HEK293T (cell line): ENCODE results near the gene GMDS.

Source experiments
- CTCF ChIA-PET: fragments of 350-600 bp; formaldehyde crosslinking; extraction: SDS; loops from one replicate; lab custom pipeline; 2021; ENCODE audit warnings: antibody characterized with exemption, inconsistent platforms; lab: Yijun Ruan, JAX
- POLR2A ChIA-PET: fragments of 350-600 bp; formaldehyde crosslinking; extraction: SDS; loops from one replicate; lab custom pipeline; 2020; ENCODE audit warnings: antibody characterized with exemption, inconsistent platforms; lab: Yijun Ruan, JAX
- DNase-seq: peaks from one replicate; pipeline ENCODE4 v3.0.0; 2012; ENCODE audit warnings: mixed read lengths; ENCODE audit errors: extremely low spot score
- ARNT ChIP-seq: fragments of 450-650 bp; IDR thresholded peaks from 2 replicates; pipeline ENCODE4 v1.6.1; 2017; ENCODE audit warnings: mild to moderate bottlenecking
- BHLHE40 ChIP-seq: fragments of 450-650 bp; IDR thresholded peaks from 2 replicates; pipeline ENCODE4 v1.6.1; 2016; ENCODE audit warnings: mild to moderate bottlenecking, moderate library complexity, borderline replicate concordance
- CTBP1 ChIP-seq: fragments of 450-650 bp; IDR thresholded peaks from 2 replicates; pipeline ENCODE4 v1.6.1; 2016; ENCODE audit warnings: borderline replicate concordance
- ELF4 ChIP-seq: fragments of 450-650 bp; IDR thresholded peaks from 2 replicates; pipeline ENCODE4 v1.6.1; 2017; ENCODE audit warnings: antibody characterized with exemption
- FOXA1 ChIP-seq: fragments of 450-650 bp; IDR thresholded peaks from 2 replicates; pipeline ENCODE4 v1.6.1; 2016; ENCODE audit warnings: mild to moderate bottlenecking
- FOXK2 ChIP-seq: fragments of 450-650 bp; IDR thresholded peaks from 2 replicates; pipeline ENCODE4 v1.6.1; 2016; ENCODE audit warnings: mild to moderate bottlenecking
- FOXM1 ChIP-seq: fragments of 450-650 bp; IDR thresholded peaks from 2 replicates; pipeline ENCODE4 v1.6.1; 2017; ENCODE audit warnings: mild to moderate bottlenecking, borderline replicate concordance
- HDGF ChIP-seq: fragments of 450-650 bp; IDR thresholded peaks from 2 replicates; pipeline ENCODE4 v1.6.1; 2017; ENCODE audit warnings: antibody characterized with exemption, borderline replicate concordance
- L3MBTL2 ChIP-seq: fragments of 450-650 bp; conservative IDR thresholded peaks from 2 replicates; pipeline ENCODE4 v1.6.1; 2016; ENCODE audit warnings: mild to moderate bottlenecking
- LEF1 ChIP-seq: fragments of 450-650 bp; IDR thresholded peaks from 2 replicates; pipeline ENCODE4 v1.6.1; 2017; ENCODE audit warnings: mild to moderate bottlenecking, borderline replicate concordance
- NFRKB ChIP-seq: fragments of 450-650 bp; IDR thresholded peaks from 2 replicates; pipeline ENCODE4 v1.6.1; 2016; ENCODE audit warnings: mild to moderate bottlenecking, moderate library complexity
- PKNOX1 ChIP-seq: fragments of 450-650 bp; IDR thresholded peaks from 2 replicates; pipeline ENCODE4 v1.6.1; 2016
- SP1 ChIP-seq: fragments of 450-650 bp; IDR thresholded peaks from 2 replicates; pipeline ENCODE4 v1.6.1; 2017
- SUZ12 ChIP-seq: fragments of 450-650 bp; IDR thresholded peaks from 2 replicates; pipeline ENCODE4 v1.6.1; 2016; ENCODE audit warnings: mild to moderate bottlenecking
- TARDBP ChIP-seq: fragments of 450-650 bp; IDR thresholded peaks from 2 replicates; pipeline ENCODE4 v1.6.1; 2016
- ZNF384 ChIP-seq: fragments of 450-650 bp; IDR thresholded peaks from 2 replicates; pipeline ENCODE4 v1.6.1; 2016

The GMDS gene

GRCh38 chr6:1839361-1839760, 406.0 kb downstream of the GMDS start:
- TF ChIP-seq SUZ12, result no peak
- peak; percentile 94 for TF ChIP-seq CTBP1
- no peak for TF ChIP-seq SP1
- 0 out of 2 replicates have a peak, but pooled peaks have one; percentile 54 for TF ChIP-seq ARNT
- TF ChIP-seq TARDBP, result no peak
- TF ChIP-seq LEF1, result peak; percentile 49; the same call in 1 of the 2 replicates
- TF ChIP-seq L3MBTL2, result no peak
- no peak for TF ChIP-seq HDGF
- TF ChIP-seq BHLHE40, result no peak
- no peak for TF ChIP-seq NFRKB
- TF ChIP-seq ZNF384, result no peak; the same call in 1 of the 2 replicates
- 0 out of 2 replicates have a peak, but pooled peaks have one; percentile 50 for TF ChIP-seq FOXK2
- TF ChIP-seq PKNOX1, result peak; percentile 95
- TF ChIP-seq FOXM1, result no peak; the same call in 1 of the 2 replicates
- TF ChIP-seq ELF4, result no peak
- peak; percentile 46; the same call in 1 of the 2 replicates for TF ChIP-seq FOXA1
- POLR2A ChIA-PET, result interaction anchor here (0.7 to 4.6 kb wide), 5 partner anchors 136 to 232 kb away, joined by 4 to 29 read pairs (median 4); partner anchors contain the start of gene FOXC1
- CTCF ChIA-PET, result interaction anchor here (0.6 kb wide), 1 partner anchor 206 kb away, joined by 6 read pairs; no protein-coding TSS in a partner anchor
- no peak for DNase-seq

- ChIA-PET POLR2A (interaction anchor here (0.9 to 4.6 kb wide), 5 partner anchors 72 to 231 kb away, joined by 3 to 29 read pairs (median 4); partner anchors contain the start of gene FOXC1), CTCF (interaction anchor here (0.6 to 1.1 kb wide), 5 partner anchors 9 to 265 kb away, joined by 3 to 6 read pairs (median 4); no protein-coding TSS in a partner anchor)
- DNase-seq, result no peak
- TF ChIP-seq PKNOX1 (peak; percentile 89), CTBP1 (peak; percentile 94), ELF4 (no peak), ZNF384 (no peak), FOXM1 (no peak), FOXA1 (peak; percentile 96), SUZ12 (no peak)
These were observed 406.7 kb downstream of the GMDS start for GRCh38 chr6:1838604-1839213.

GRCh38 chr6:1837826-1838225, 407.6 kb downstream of the GMDS start:
- ChIA-PET CTCF (interaction anchor here (0.8 to 1.1 kb wide), 4 partner anchors 8 to 266 kb away, joined by 3 to 4 read pairs (median 4); no protein-coding TSS in a partner anchor), POLR2A (interaction anchor here (0.9 to 4.6 kb wide), 5 partner anchors 71 to 231 kb away, joined by 3 to 29 read pairs (median 4); partner anchors contain the start of gene FOXC1)
- no peak for DNase-seq
- TF ChIP-seq HDGF (no peak), L3MBTL2 (0 out of 2 replicates have a peak, but pooled peaks have one; percentile 7)

- 0 out of 2 replicates have a peak, but pooled peaks have one; percentile 14 for TF ChIP-seq PKNOX1
- no peak for TF ChIP-seq HDGF
- no peak for DNase-seq
- ChIA-PET POLR2A (interaction anchor here (0.6 to 1.3 kb wide), 3 partner anchors 58 to 230 kb away, joined by 3 read pairs; no protein-coding TSS in a partner anchor), CTCF (no interaction called here)
These were observed 408.7 kb downstream of the GMDS start for GRCh38 chr6:1836690-1837089.

GRCh38 chr6:1834646-1835516, 410.5 kb downstream of the GMDS start:
- TF ChIP-seq SUZ12 (no peak), FOXK2 (no peak)
- ChIA-PET POLR2A (no interaction called here), CTCF (no interaction called here)
- DNase-seq, result no peak

- POLR2A ChIA-PET, result no interaction called here
These were observed 411.2 kb downstream of the GMDS start for GRCh38 chr6:1834207-1834606.

More at GRCh38 chr6:1834207-1834606, 411.2 kb downstream of the GMDS start:
- CTCF ChIA-PET, result no interaction called here
- TF ChIP-seq CTBP1, result no peak
- TF ChIP-seq L3MBTL2, result no peak
- 0 out of 2 replicates have a peak, but pooled peaks have one; percentile 15 for TF ChIP-seq PKNOX1
- no peak for TF ChIP-seq FOXA1
- no peak for TF ChIP-seq ZNF384
- no peak for TF ChIP-seq FOXM1
- TF ChIP-seq ARNT, result no peak
- TF ChIP-seq SUZ12, result no peak
- DNase-seq, result no peak
